Stimulated activated CD4-positive, alpha-beta T cell treated with anti-CD3 and anti-CD28 coated beads, Interleukin-4, amount 100 ng/mL, for 48 hours (primary cell): ENCODE results near the gene NDUFS5.
"Not testable (repeated sequence)": the region's sequence is repeated elsewhere in the genome, so short reads cannot be mapped to it uniquely, and the experiment has no call there.

Experiments
- DNase-seq, 2 donors: peaks; one replicate each; pipeline ENCODE4 v3.0.0-alpha.2; 2020; ENCODE audit warnings: low read depth in 2 of 2

The NDUFS5 gene

DNA sequence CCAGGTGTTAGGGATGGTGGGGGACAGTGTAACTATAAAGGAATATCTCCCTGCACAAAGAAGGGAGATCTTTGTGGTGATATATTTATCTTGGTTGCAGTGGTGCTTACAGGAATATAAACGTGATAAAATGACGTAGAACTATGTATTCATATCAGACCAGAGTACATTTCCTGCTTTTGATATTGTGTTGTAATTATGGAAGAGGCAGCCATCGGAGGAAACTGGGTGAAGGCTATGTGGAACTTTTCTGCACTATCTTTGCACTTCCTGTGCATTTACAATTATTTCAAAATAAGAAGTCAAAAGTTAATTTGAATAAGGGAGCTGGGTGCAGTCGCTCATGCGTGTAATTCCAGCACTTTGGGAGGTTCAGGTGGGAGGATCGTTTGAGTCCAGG is 37.6 kb downstream of the NDUFS5 start:
- DNase-seq: no peak

GRCh38 chr1:39065542-39065941 is 39.4 kb downstream of the NDUFS5 start:
- no peak for DNase-seq

GRCh38 chr1:39068227-39068626 is 42.1 kb downstream of the NDUFS5 start:
- not testable (repeated sequence) for DNase-seq

- not testable (repeated sequence) for DNase-seq
Observed at GRCh38 chr1:39071557-39071956, 45.4 kb downstream of the NDUFS5 start.

- no peak for DNase-seq
Observed at GRCh38 chr1:39076127-39076798, 50.1 kb downstream of the NDUFS5 start.

- DNase-seq: no peak
Observed at GRCh38 chr1:39076799-39077148, 50.6 kb downstream of the NDUFS5 start.

- no peak for DNase-seq
Observed at GRCh38 chr1:39080269-39080826, 54.2 kb downstream of the NDUFS5 start.

GRCh38 chr1:39080831-39081270 is 54.7 kb downstream of the NDUFS5 start:
- no peak for DNase-seq

GRCh38 chr1:39081271-39082009 is 55.3 kb downstream of the NDUFS5 start:
- DNase-seq: no peak

- DNase-seq: no peak
Observed at GRCh38 chr1:39082010-39082799, 56.1 kb downstream of the NDUFS5 start.

GRCh38 chr1:39082811-39083576 is 56.8 kb downstream of the NDUFS5 start:
- DNase-seq: no peak

DNA sequence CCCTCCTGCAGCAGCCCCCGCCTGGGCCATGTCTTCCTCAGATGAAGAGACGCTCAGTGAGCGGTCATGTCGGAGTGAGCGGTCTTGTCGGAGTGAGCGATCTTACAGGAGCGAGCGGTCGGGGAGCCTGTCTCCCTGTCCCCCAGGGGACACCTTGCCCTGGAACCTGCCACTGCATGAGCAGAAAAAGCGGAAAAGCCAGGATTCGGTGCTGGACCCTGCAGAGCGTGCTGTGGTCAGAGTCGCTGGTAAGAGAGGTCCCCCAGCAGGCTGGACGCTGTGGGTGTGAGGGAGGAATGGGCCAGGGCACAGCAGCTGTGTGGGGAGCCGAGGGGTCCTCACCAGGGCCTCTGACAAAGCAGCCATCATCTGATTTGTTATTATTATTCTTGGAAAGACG is 58.0 kb downstream of the NDUFS5 start:
- no peak for DNase-seq
